T-helper 1 cell treated with Interleukin-12 subunit alpha and Interleukin-12 subunit beta and Interleukin-4 antibody, amounts not matched to agents 30 ng/mL and 1 ng/mL, for 36 hours (primary cell): ENCODE measurements around the gene TNRC18. TPM values are rescaled to one million over a fixed set of nuclear protein-coding genes. Genes with fewer than 3 reads are reported as not detected.

Source experiments
- intact Hi-C: fragments of 100-400 bp; cut with micrococcal nuclease; formaldehyde crosslinking; loops from one replicate; pipeline ENCODE4 v1.15.1; 2024
- total RNA-seq: library from RNA; stranded (reverse); gene quantifications from 2 replicates; pipeline ENCODE4 v1.2.3, GENCODE V29; 2022

The TNRC18 gene
- total RNA-seq, 1 donor from 2014 or later, result 44.3 TPM

- intact Hi-C loops, result no loop called here
These were observed 28.9 kb upstream of the TNRC18 start for GRCh38 chr7:5452470-5452899.

GRCh38 chr7:5451391-5451790 is 27.8 kb upstream of the TNRC18 start:
- intact Hi-C loops, result no loop called here

- intact Hi-C loops, result loop anchor here (1.0 kb wide), 2 partner anchors 54 to 210 kb away; no protein-coding TSS in a partner anchor
These were observed 27.1 kb upstream of the TNRC18 start for GRCh38 chr7:5450549-5451327.

- intact Hi-C loops, result no loop called here
These were observed 24.9 kb upstream of the TNRC18 start for GRCh38 chr7:5448378-5449037.

- intact Hi-C loops, result no loop called here
These were observed 22.5 kb upstream of the TNRC18 start for GRCh38 chr7:5445981-5446594.

GRCh38 chr7:5443678-5444077 is 20.0 kb upstream of the TNRC18 start:
- intact Hi-C loops, result no loop called here

- intact Hi-C loops, result no loop called here
These were observed 19.2 kb upstream of the TNRC18 start for GRCh38 chr7:5442757-5443305.

GRCh38 chr7:5441840-5442503 is 18.3 kb upstream of the TNRC18 start:
- intact Hi-C loops, result no loop called here

- intact Hi-C loops, result no loop called here
These were observed 16.2 kb upstream of the TNRC18 start for GRCh38 chr7:5439572-5440496.

- intact Hi-C loops, result no loop called here
These were observed 15.6 kb upstream of the TNRC18 start for GRCh38 chr7:5439209-5439571.

GRCh38 chr7:5437987-5438386 is 14.4 kb upstream of the TNRC18 start:
- intact Hi-C loops, result no loop called here

- intact Hi-C loops, result no loop called here
These were observed 13.8 kb upstream of the TNRC18 start for GRCh38 chr7:5437348-5437892.

GRCh38 chr7:5436003-5436678 is 12.5 kb upstream of the TNRC18 start:
- intact Hi-C loops, result no loop called here

- intact Hi-C loops, result no loop called here
These were observed 11.8 kb upstream of the TNRC18 start for GRCh38 chr7:5435291-5436002.

GRCh38 chr7:5433181-5433580 is 9.5 kb upstream of the TNRC18 start:
- intact Hi-C loops, result no loop called here

- intact Hi-C loops, result no loop called here
These were observed 9.1 kb upstream of the TNRC18 start for GRCh38 chr7:5432691-5433090.

GRCh38 chr7:5431560-5432015 is 8.0 kb upstream of the TNRC18 start:
- intact Hi-C loops, result no loop called here

- intact Hi-C loops, result no loop called here
These were observed 6.9 kb upstream of the TNRC18 start for GRCh38 chr7:5430612-5430947.
